HG03045 (cell line): ENCODE results near the gene NCR1.
"Not testable (repeated sequence)": the region's sequence is repeated elsewhere in the genome, so short reads cannot be mapped to it uniquely, and the experiment has no call there.

Experiments
- ATAC-seq: cut with Tn5 transposase; IDR thresholded peaks from one replicate; pipeline ENCODE4 v1.9.1; 2021; ENCODE audit warnings: mild to moderate bottlenecking, moderate library complexity; ENCODE audit not compliant: unreplicated experiment

NCR1 gene, protein sequence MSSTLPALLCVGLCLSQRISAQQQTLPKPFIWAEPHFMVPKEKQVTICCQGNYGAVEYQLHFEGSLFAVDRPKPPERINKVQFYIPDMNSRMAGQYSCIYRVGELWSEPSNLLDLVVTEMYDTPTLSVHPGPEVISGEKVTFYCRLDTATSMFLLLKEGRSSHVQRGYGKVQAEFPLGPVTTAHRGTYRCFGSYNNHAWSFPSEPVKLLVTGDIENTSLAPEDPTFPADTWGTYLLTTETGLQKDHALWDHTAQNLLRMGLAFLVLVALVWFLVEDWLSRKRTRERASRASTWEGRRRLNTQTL

DNA sequence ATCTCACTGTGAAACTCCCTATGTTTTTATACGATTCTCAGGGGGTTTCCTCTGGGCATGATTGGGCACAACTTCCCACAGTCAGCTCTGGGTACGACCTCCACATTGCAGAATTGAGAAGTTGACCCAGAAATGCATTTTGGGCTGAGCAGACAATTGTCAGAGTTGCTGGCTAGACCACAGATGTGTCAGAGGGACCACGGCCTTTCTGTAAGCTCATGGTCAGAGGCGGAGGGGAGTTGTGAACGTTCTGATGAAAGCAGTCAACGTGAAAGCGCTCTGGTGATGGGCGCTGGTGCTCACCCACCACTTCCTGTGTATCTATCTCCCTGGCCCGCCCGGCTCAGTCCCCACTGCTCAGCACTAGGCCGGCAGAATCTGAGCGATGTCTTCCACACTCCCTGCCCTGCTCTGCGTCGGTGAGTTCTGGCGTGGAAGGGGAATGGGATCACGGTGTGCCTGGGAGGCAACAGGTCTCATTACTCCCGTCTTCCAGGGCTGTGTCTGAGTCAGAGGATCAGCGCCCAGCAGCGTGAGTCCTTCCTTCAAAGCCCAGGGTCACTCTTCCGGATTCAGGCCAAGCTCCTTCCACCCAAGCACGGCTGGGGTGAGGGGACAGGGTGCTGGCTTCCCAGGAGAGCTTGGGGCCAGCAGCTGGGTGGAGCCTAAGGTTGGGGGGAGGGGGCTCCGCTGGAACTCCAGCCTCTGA lies at the start of gene NCR1:
TSS of gene NCR1 (plus strand) at position 346 of the 709 bp plus-strand sequence. CDS start at position 386, 40 bp downstream.
- ATAC-seq: no peak

DNA sequence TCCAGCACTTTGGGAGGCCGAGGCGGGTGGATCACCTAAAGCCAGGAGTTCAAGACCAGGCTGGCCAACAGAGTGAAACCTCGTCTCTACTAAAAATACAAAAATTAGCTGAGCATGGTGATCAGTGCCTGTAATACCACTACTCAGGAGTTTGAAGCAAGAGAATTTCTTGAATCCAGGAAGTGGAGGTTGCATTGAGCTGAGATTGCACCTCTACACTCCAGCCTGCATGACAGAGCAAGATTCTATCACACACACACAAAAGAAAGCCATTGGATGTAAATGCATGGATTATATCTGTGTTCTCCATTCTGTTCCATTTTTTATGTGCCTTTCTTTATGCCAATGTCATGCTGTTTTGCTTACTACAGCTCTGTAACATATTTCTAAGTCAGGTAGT lies 47.5 kb upstream of the NCR1 start:
- ATAC-seq: not testable (repeated sequence)

DNA sequence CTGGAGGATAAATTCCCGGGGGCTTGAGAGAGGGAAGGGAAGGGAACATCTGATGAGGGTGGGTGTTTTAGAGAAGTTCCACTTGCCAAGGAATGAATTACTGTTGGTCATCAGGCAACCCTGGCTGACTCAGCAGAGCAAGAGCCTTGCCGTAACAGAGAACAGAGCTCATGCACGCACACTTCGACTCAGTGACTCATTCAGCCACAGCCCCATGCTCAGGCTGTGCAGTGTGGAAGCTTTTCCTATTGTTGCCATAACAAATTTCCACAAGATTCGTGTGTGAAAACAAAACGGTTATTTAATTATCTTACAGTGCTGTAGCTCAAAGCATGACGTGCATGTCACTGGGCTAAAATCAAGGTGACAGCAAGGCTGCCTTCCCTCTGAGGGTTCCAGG lies 46.5 kb upstream of the NCR1 start:
- ATAC-seq: not testable (repeated sequence)

DNA sequence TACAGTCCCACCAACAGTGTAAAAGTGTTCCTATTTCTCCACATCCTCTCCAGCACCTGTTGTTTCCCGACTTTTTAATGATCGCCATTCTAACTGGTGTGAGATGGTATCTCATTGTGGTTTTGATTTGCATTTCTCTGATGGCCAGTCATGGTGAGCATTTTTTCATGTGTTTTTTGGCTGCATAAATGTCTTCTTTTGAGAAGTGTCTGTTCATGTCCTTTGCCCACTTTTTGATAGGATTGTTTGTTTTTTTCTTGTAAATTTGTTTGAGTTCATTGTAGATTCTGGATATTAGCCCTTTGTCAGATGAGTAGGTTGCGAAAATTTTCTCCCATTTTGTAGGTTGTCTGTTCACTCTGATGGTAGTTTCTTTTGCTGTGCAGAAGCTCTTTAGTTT lies 42.5 kb upstream of the NCR1 start:
- ATAC-seq: not testable (repeated sequence)

DNA sequence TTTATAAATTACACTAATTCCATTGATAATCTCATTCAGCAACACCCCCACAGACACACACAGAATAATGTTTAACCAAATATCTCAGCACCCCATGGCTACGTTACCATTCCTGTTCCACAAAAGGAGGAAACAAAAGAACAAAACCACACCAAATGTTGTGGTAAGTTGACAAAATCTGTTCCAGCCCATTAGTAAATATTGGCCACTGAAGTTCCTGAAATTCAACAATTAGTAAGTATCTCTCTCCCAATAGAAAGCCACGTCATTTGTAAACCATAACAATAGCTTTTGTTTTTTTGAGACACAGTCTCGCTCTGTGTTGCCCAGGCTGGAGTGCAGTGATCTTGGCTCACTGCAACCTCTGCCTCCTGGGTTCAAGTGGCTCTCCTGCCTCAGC lies 34.3 kb upstream of the NCR1 start:
- no peak for ATAC-seq

DNA sequence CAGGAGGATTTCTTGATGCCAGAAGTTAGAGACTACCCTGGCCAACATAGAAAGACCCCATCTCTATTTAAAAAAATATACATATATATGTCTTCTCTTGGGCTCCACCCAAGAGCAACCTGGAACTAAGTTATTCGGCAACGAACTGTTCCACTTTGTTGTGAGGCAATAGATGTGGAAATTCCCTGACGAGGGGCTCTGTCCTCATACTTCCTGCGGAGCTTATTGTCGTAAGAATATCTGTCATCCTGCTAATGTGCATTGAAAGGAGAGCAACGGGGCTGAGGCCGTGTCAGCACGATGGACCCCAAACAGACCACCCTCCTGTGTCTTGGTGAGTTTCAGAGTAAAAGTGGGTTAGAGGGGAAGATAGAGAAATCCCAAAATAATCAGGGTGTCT lies 32.0 kb upstream of the NCR1 start, which contains the start of gene FCAR:
TSS of gene FCAR (plus strand) at position 246 of the 400 bp plus-strand sequence. CDS start at position 301, 55 bp downstream.
- no peak for ATAC-seq

DNA sequence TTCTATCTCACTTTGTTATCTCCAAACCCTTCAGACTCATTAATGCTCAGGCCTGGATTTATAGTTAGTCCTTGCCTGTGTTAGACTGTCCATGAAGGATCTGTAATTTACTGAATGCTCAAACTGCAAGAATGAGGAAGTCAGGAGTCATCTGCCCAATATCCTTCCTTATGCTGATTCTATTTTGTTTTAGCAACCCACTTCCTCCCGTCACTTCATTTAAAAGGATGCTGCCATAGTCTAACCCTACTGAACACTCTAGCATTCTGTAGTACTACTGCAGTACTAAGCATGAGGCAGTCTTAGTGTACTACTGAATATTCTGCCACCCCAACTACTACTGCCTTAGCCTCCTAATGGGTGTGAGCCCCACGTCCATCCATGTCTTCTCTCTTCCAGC lies 30.4 kb upstream of the NCR1 start:
- ATAC-seq: no peak

DNA sequence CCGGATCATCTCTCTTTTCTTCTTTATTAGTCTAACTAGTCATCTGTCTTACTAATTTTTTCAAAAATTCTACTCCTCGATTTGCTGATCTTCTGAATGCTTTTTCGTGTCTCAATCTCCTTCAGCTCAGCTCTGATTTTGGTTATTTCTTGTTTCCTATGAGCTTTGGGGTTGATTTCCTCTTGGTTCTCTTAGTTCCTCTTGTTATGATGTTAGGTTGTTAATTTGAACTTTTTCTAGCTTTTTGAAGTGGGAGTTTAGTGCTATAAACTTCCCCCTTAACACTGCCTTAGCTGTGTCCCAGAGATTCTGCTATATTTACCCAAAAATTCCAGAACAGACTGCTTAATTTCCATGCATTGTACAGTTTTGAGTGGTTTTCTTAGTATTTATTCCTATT lies 28.5 kb upstream of the NCR1 start:
- no peak for ATAC-seq

DNA sequence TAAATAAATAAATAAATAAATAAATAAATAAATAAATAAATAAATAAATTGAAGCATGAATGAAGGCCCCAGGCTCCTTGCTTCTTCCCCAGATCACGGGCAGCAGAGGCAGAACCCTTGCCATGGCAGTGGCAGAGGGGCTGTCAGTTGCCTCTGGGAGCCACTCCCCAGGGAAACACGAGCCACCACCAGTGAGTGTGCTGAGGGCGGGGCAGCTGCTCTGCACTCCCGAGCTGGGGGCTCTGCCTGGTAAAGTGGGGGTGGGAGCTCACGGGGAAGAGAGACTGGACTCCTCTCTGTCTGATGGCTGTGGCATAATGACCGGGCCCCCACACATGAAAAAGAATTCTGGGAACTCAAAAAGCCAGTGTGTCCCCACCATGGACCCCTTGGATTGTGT lies 24.1 kb upstream of the NCR1 start:
- ATAC-seq: no peak

DNA sequence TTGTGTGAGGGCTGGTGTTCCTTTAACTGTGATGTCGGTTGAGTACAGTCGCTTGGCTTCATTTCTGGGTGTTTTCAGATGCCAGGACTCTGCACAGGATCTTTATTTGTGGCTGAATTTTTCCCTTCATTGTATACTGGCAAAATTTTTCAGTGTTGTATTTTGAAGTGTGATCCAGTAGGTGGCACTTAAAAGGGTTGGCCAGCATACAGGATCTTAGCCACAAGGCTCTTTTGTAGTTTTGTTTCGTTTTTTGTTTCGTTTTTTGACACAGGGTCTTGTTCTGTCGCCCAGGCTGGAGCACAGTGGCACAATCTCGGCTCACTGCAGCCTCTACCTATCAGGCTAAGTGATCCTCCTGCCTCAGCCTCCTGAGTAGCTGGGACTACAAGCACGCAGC lies 23.2 kb upstream of the NCR1 start:
- ATAC-seq: no peak

DNA sequence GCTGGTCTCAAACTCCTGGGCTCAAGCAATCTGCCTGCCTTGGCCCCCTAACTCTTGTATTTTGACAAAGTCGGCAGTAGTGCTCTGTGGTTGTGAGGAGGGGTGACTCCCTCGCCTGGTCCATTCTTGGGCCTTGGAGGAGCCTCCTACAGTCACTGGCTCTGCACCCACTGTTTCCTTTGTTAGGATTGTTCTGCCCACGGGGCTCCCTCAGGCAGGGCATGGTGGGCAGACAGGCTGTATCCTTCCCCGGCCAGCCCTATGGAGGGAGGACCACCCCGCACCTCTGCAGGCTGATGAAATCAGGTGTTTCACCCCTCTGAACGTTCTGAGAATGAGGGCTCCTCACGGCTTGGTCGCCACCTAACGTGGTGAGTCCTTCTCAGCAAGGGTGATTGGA lies 22.7 kb upstream of the NCR1 start:
- ATAC-seq: no peak

DNA sequence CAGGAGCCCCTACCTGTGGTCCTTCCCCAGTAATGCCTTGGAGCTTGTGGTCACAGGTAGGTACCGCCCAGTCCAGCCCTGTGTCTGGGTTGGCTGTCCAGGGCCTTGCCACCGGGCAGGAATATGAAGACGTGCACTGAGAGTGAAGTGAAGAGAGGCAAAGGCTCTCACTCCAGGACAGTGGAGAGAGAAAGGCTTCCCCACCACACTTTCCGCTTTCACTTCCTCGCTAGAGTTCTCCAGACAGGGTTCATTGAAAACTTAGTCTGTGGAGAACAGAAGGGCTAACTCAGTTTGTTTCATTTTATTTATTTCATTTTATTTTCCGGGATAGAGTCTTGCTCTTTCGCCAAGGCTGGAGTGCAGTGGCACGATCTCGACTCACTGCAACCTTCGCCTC lies 17.7 kb upstream of the NCR1 start:
- ATAC-seq: no peak

DNA sequence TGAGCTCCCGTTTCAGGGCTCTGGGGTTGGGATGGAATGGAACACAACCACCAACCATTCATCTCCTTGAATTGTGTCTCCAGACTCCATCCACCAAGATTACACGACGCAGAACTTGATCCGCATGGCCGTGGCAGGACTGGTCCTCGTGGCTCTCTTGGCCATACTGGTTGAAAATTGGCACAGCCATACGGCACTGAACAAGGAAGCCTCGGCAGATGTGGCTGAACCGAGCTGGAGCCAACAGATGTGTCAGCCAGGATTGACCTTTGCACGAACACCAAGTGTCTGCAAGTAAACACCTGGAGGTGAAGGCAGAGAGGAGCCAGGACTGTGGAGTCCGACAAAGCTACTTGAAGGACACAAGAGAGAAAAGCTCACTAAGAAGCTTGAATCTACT lies 16.4 kb upstream of the NCR1 start:
- ATAC-seq: no peak

DNA sequence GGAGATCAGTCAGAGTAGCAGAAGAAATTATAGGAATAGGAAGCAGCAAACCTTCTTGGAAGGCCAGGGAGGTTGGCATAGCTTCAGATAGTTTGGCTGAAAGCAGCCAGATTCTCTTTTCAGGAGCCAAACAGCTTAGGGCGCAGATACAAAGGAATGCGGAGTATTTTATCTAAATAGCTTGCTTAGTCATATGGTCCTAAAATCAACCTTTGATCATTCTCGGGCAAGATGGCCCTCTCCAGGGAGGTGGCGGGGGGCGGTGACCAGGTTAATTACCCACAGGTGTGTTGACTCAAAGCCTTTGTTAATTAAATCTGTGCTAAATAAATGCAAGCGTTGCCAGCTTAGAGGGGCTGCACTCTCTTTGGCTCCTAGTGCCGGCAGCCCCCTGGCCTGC lies 12.5 kb upstream of the NCR1 start:
- no peak for ATAC-seq

DNA sequence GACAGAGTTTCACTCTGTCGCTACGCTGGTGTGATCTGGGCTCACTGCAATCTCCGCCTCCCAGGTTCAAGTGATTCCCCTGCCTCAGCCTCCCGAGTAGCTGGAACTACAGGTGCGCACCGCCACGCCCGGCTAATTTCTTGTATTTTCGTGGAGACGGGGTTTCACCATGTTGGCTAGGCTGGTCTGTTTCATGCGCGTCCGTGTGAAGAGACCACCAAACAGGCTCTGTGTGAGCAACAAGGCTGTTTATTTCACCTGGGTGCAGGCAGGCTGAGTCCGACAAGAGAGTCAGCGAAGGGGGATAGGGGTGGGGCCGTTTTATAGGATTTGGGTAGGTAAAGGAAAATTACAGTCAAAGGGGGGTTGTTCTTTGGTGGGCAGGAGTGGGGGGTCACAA lies 11.8 kb upstream of the NCR1 start:
- ATAC-seq: not testable (repeated sequence)

DNA sequence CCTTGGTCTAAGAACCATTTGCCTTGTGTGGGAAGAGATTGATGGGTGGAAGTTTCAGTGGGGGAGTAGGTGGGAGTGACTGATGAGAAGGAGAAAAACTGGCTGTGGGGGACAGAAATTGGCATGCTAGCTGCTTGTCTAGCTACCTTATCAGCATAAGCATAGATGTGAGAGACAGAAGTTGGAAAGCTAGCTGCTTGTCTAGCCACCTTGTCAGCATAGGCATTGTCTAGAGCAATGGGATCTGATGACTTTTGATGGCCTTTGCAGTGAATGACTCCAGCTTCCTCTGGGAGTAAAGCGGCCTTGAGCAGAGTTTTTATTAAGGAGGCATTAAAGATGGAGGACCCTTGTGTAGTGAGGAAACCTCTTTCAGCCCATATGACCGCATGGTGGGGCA lies 9.9 kb upstream of the NCR1 start:
- no peak for ATAC-seq

DNA sequence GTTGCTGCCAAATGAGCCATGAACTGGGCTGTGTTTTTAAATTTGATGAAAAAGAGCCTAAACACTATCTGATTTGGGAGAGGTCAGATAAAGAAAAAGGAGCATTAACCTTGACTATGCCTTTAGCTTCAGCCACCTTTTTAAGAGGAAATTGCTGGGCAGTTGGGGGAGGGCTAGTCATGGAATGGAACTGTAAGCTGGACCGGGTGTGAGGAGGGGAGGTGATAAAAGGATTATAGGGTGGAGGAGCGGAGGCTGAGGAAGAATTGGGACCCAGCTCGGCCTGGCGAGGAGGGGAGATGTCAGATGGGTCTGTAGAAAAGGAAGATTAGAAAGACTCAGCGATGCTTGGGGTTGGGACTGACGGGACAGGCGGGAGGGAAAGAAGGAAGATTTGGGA lies 7.3 kb upstream of the NCR1 start:
- not testable (repeated sequence) for ATAC-seq

DNA sequence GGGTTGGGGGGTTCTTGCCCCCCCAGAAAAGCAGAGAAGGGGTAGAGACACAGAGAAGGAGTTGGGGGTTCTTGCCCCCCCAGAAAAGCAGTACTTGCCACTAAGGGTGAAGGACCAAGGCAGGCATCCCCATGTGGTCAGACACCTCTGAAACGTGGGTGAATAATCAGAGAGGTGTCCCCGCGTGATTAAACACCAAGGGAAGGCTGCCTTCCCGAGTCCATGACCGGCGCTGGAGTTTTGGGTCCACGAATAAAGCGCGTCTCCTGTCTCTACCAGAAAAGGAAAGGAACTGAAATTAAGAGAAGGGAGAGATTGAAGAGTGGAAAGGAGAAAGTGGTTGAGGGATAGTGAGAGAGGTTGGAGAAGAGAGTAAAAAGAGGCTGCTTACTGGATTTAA lies 6.3 kb upstream of the NCR1 start:
- ATAC-seq: not testable (repeated sequence)

DNA sequence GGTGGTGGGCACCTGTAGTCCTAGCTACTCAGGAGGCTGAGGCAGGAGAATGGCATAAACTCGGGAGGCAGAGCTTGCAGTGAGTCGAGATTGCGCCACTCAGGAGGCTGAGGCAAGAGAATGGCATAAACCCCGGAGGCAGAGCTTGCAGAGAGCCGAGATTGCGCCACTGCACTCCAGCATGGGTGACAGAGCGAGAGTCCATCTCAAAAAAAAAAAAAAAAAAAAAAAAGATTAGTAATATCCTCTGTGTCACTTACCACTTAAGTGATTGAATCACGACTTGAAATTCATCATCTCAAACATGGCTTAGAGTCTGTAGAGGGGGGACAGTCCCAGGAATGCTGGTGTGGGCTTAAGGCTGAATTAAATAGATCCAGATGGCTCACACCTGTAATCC lies 4.8 kb upstream of the NCR1 start:
- not testable (repeated sequence) for ATAC-seq

DNA sequence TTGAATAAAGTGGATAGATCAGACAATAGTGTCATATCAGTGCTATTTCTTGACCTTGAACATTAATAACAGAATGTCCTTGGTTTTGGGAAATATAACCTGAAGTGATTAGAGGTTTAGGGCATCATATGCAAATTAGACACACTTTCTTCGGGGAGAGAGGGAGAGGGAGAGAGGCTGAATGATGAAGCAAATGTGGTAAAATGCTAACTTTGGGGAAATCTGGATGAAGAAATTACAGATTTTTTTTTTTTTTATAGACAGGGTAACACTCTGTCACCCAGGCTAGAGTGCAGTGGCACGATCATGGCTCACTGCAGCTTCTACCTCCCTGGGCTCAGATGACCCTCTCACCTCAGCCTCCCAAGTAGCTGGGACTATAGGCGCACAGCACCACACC lies 3.9 kb upstream of the NCR1 start:
- ATAC-seq: no peak

DNA sequence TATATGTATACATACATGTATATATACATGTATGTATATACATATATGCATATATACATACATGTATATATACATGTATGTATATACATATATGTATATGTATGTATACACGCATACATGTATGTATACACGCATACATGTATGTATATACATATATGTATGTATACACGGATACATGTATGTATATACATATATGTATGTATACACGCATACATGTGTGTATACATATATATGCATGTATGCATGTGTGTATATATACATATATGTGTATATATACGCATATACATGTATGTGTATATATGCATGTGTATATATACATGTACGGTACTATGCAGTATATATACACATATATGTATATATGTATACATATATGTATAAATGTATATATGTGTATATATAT lies 2.6 kb upstream of the NCR1 start:
- no peak for ATAC-seq

DNA sequence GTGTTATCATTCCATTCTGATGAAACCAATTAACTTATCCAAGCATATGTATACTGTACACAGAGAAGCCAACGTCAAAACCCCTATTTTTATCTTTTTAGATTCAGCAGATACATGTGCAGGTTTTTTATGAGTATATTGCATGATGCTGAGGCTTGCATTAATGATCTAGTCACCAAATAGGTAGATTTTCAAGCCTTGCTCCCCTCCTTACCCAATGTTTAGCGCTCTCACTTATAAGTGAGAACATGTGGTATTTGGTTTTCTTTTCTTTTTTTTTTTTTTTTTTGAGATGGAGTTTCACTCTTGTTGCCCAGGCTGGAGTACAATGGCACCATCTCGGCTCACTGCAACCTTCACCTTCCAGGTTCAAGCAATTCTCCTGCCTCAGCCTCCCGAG lies 1.7 kb upstream of the NCR1 start:
- not testable (repeated sequence) for ATAC-seq

DNA sequence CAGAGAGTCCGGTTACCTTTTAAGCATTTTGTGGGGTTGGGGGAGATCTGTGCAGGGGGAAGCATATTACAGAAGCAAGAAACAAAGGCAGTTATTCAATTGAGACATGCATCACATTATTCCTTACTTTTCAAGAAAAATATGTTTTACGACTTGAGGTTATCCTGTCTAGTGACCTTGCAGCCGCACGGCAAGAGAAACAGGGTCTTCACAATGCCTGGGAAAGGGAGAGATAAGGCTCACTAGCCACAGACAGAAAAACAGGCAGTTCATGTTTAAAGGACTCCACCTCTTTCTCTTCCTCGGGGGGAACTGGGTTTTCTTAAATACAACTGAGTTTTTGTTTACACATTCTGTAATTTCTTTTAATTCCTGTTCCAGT lies 536 bp upstream of the NCR1 start:
- ATAC-seq: no peak
